GM21576 (cell line): ENCODE measurements around the gene HSFX3.
A peak's percentile ranks its signal among the peaks of the same experiment; 100 is the strongest.

ENCODE experiments used
- ATAC-seq: cut with Tn5 transposase; IDR thresholded peaks from one replicate; pipeline ENCODE4 v1.9.1; 2021; ENCODE audit warnings: mild to moderate bottlenecking, moderate library complexity; ENCODE audit not compliant: unreplicated experiment

The HSFX3 gene

GRCh38 chrX:149518236-149518635 is 31.5 kb downstream of the HSFX3 start:
- no peak for ATAC-seq

- ATAC-seq: no peak
These were observed 32.4 kb downstream of the HSFX3 start for GRCh38 chrX:149517308-149517707.

- ATAC-seq: no peak
These were observed 33.1 kb downstream of the HSFX3 start for GRCh38 chrX:149516604-149517003.

- no peak for ATAC-seq
These were observed 33.6 kb downstream of the HSFX3 start for GRCh38 chrX:149515954-149516602.

- no peak for ATAC-seq
These were observed 35.8 kb downstream of the HSFX3 start for GRCh38 chrX:149513825-149514428.

GRCh38 chrX:149512225-149512885 is 37.4 kb downstream of the HSFX3 start:
- peak; percentile 87 for ATAC-seq

GRCh38 chrX:149511081-149511480 is 38.6 kb downstream of the HSFX3 start:
- no peak for ATAC-seq

- ATAC-seq: no peak
These were observed 39.3 kb downstream of the HSFX3 start for GRCh38 chrX:149510386-149510785.

- ATAC-seq: no peak
These were observed 41.3 kb downstream of the HSFX3 start for GRCh38 chrX:149508467-149508866.

GRCh38 chrX:149506349-149506748 is 43.4 kb downstream of the HSFX3 start:
- ATAC-seq: no peak

GRCh38 chrX:149505671-149506070 is 44.1 kb downstream of the HSFX3 start:
- no peak for ATAC-seq

GRCh38 chrX:149504915-149505651 is 44.6 kb downstream of the HSFX3 start, which contains the start of gene IDS:
Gene IDS, minus strand, starts transcription at chrX:149505306. Its CDS starts 169 bp downstream, at chrX:149505137.
- ATAC-seq: peak; percentile 72

GRCh38 chrX:149504226-149504914 is 45.4 kb downstream of the HSFX3 start:
- peak; percentile 49 for ATAC-seq

GRCh38 chrX:149503446-149503845 is 46.3 kb downstream of the HSFX3 start:
- ATAC-seq: peak; percentile 59

GRCh38 chrX:149502923-149503322 is 46.8 kb downstream of the HSFX3 start:
- ATAC-seq: peak; percentile 19

- ATAC-seq: no peak
These were observed 50.0 kb downstream of the HSFX3 start for GRCh38 chrX:149499766-149500165.

GRCh38 chrX:149498767-149499166 is 51.0 kb downstream of the HSFX3 start:
- ATAC-seq: no peak
